SK-N-SH treated with all-trans-retinoic acid at 6 μM for 48 hours (cell line): Measurements from ENCODE around the gene AMPD3.

Experiments used
- SNAI2 ChIP-seq: fragments of 250-450 bp; sonication (Bioruptor Pico); IDR thresholded peaks from 2 replicates; pipeline ENCODE4 v1.5.0; 2020; ENCODE audit warnings: mild to moderate bottlenecking, moderate library complexity
- ZNF565 ChIP-seq: fragments of 450-650 bp; formaldehyde crosslinking; conservative IDR thresholded peaks from 2 replicates; pipeline ENCODE4 v1.5.0; 2020; ENCODE audit warnings: low read depth, mild to moderate bottlenecking, moderate library complexity

DNA sequence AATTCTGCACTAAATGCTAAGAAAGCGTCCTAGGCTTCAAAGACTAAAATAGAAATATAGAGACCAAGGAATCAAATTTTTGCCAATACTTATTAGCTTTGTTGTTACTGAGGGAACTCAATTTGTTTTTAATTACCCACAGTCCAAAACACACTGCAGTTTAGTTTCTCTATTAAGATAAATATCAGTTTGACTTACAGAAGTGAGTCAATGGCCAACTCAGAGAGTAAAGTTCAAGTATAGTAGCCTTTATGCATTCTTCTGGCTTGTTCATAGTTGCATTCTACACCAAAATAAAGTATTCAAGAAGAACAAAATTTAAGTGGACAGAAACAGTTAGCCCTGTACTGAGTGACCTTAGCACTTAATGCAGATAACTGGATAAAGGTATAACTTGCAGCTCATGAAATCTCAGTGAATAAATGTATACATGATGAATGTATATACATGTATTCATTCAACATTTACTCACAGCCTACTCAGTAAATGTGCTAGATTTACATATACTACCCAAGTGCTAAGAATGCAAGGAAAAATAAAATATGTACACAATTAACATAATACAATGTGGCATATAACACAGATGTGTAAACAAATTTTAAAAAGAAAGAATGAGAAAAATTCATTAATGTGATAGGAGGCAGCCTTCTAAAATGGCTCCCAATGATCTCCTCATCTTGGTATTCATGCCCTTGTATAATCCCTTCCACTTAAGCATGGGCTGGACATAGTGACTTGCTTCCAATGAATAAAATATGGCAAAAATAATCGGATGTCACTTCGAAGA, 95.6 kb downstream of the AMPD3 start:
- TF ChIP-seq ZNF565 (CRISPR knock-in tag) = no peak
- no peak for TF ChIP-seq SNAI2 (CRISPR knock-in tag)
